Astrocyte (in vitro differentiated cells and primary cell): ENCODE measurements around the gene DHRS2. TPM values are rescaled to one million over a fixed set of nuclear protein-coding genes. Genes with fewer than 3 reads are reported as not detected.

Experiments used
- DNase-seq: peaks from one replicate; pipeline ENCODE4 v3.0.0-alpha.2; 2010; ENCODE audit warnings: low read depth
- FAIRE-seq: peaks from 2 replicates; lab custom pipeline; 2011; peaks lifted over from hg19 to GRCh38; lab: Jason Lieb, UNC
- H2AFZ ChIP-seq: 2 replicates; pipeline ENCODE4 v1.6.0; 2012; ENCODE audit warnings: low read depth, low read length, inconsistent platforms
- H3K27ac ChIP-seq: 2 replicates; pipeline ENCODE4 v1.5.1; 2011; ENCODE audit warnings: low read depth, low read length, inconsistent platforms
- H3K27me3 ChIP-seq: 2 replicates; pipeline ENCODE4 v1.6.0; 2011; ENCODE audit warnings: low read length, inconsistent platforms; ENCODE audit not compliant: insufficient read depth
- H3K36me3 ChIP-seq: 2 replicates; pipeline ENCODE4 v1.5.1; 2011; ENCODE audit warnings: low read length, inconsistent platforms; ENCODE audit not compliant: insufficient read depth
- H3K4me1 ChIP-seq: 2 replicates; pipeline ENCODE4 v1.5.1; 2011; ENCODE audit warnings: low read length, inconsistent platforms; ENCODE audit not compliant: insufficient read depth
- H3K4me2 ChIP-seq: 2 replicates; pipeline ENCODE4 v1.6.0; 2012; ENCODE audit warnings: low read length, inconsistent platforms
- H3K4me3 ChIP-seq: 2 replicates; pipeline ENCODE4 v1.5.1; 2011; ENCODE audit warnings: low read depth, mild to moderate bottlenecking, low read length, inconsistent platforms; ENCODE audit not compliant: insufficient read depth
- H3K79me2 ChIP-seq: 2 replicates; pipeline ENCODE4 v1.6.0; 2012; ENCODE audit warnings: mild to moderate bottlenecking, low read length, inconsistent platforms; ENCODE audit not compliant: insufficient read depth
- H3K9ac ChIP-seq: 2 replicates; pipeline ENCODE4 v1.6.0; 2012; ENCODE audit warnings: mild to moderate bottlenecking, low read length, inconsistent platforms
- H3K9me3 ChIP-seq: 2 replicates; pipeline ENCODE4 v1.5.1; 2012; ENCODE audit warnings: low read depth, mild to moderate bottlenecking, low read length, inconsistent platforms; ENCODE audit not compliant: insufficient read depth
- H4K20me1 ChIP-seq: 2 replicates; pipeline ENCODE4 v1.6.0; 2012; ENCODE audit warnings: low read length, inconsistent platforms; ENCODE audit not compliant: insufficient read depth
- H3K27ac Mint-ChIP-seq: one replicate; pipeline ENCODE4 v1.8.0; 2021; ENCODE audit warnings: mild to moderate bottlenecking, mixed read lengths; ENCODE audit not compliant: unreplicated experiment
- H3K27me3 Mint-ChIP-seq: one replicate; pipeline ENCODE4 v1.8.0; 2021; ENCODE audit warnings: low read depth, mixed read lengths; ENCODE audit not compliant: unreplicated experiment
- H3K36me3 Mint-ChIP-seq: one replicate; pipeline ENCODE4 v1.8.0; 2021; ENCODE audit warnings: low read depth, mixed read lengths; ENCODE audit not compliant: unreplicated experiment
- H3K4me1 Mint-ChIP-seq: one replicate; pipeline ENCODE4 v1.8.0; 2021; ENCODE audit warnings: low read depth, mixed read lengths; ENCODE audit not compliant: unreplicated experiment
- H3K4me3 Mint-ChIP-seq: one replicate; pipeline ENCODE4 v1.8.0; 2021; ENCODE audit warnings: mild to moderate bottlenecking, moderate library complexity, mixed read lengths; ENCODE audit not compliant: unreplicated experiment
- H3K9me3 Mint-ChIP-seq: one replicate; pipeline ENCODE4 v1.8.0; 2021; ENCODE audit warnings: mild to moderate bottlenecking, mixed read lengths; ENCODE audit not compliant: unreplicated experiment
- CTCF ChIP-seq: IDR thresholded peaks from 2 replicates; pipeline ENCODE4 v1.5.1; 2011; ENCODE audit warnings: low read depth, mild to moderate bottlenecking, inconsistent platforms, low read length, moderate library complexity; ENCODE audit not compliant: insufficient read depth
- EZH2 ChIP-seq: IDR thresholded peaks from 2 replicates; pipeline ENCODE4 v1.6.1; 2012; ENCODE audit warnings: mild to moderate bottlenecking, low read length, inconsistent platforms; ENCODE audit not compliant: insufficient read depth
- total RNA-seq: library from RNA; stranded (reverse); gene quantifications from 2 replicates; pipeline ENCODE4 v1.2.1, GENCODE V29; 2021

DHRS2 gene
- total RNA-seq, 1 donor from 2014 or later = 1.1 TPM

GRCh38 chr14:23629204-23629603 is 7.0 kb upstream of the DHRS2 start:
- H3K9me3 Mint-ChIP-seq = peaks cover 10% of the 10 kb centered on the region
- H3K27me3 Mint-ChIP-seq = peaks cover 3% of the 10 kb centered on the region
- no peak overlapping the region for H3K4me3 ChIP-seq
- no peaks in the 10 kb centered on the region for H3K36me3 ChIP-seq
- no peaks in the 10 kb centered on the region for H3K4me1 ChIP-seq
- no peak overlapping the region for H3K9ac ChIP-seq
- no peaks in the 10 kb centered on the region for H3K27me3 ChIP-seq
- DNase-seq (no peak), FAIRE-seq (no peak)
- no peak overlapping the region for H3K4me2 ChIP-seq
- no peaks in the 10 kb centered on the region for H3K36me3 Mint-ChIP-seq
- H4K20me1 ChIP-seq = no peaks in the 10 kb centered on the region
- no peak overlapping the region for H3K27ac ChIP-seq
- no peaks in the 10 kb centered on the region for H3K9me3 ChIP-seq
- no peak overlapping the region for H3K4me3 Mint-ChIP-seq
- no peak overlapping the region for H2AFZ ChIP-seq
- no peak overlapping the region for H3K27ac Mint-ChIP-seq
- TF ChIP-seq CTCF = no peak
- no peak for TF ChIP-seq EZH2
- H3K79me2 ChIP-seq = no peaks in the 10 kb centered on the region
- H3K4me1 Mint-ChIP-seq = peaks cover 18% of the 10 kb centered on the region

DNA sequence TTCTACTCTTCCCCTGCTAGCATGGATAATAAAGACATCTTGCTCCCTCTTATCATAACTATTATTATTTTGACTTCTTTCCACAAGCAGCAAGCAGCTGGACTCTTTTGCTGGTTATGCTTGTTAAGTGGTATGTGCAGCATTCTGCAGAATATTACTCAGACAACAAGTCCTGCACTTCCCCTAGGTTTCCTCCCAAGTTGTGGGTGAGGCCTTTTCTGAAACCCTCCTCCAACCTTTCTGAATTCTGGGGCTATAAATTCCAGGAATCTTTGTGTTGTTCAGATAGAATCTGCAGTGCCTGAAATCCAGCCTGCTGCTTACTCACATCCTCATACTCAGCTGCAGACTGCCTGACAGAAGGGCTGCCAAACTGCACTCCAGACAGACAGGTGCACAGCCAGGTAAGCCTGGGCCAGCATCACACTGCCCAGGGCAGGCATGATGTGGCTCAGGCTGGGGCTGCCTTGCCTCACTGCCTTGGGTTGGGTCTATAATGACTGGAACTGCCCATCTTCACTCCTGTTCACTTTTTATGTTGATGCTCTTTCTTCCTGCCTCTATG is 6.2 kb upstream of the DHRS2 start:
- Mint-ChIP-seq H3K9me3 (peaks cover 4% of the 10 kb centered on the region), H3K27ac (no peak overlapping the region), H3K36me3 (no peaks in the 10 kb centered on the region), H3K27me3 (peaks cover 5% of the 10 kb centered on the region), H3K4me1 (peaks cover 18% of the 10 kb centered on the region), H3K4me3 (no peak overlapping the region)
- no peaks in the 10 kb centered on the region for H3K36me3 ChIP-seq
- H3K4me1 ChIP-seq = no peaks in the 10 kb centered on the region
- FAIRE-seq (no peak), DNase-seq (no peak)
- no peak overlapping the region for H3K9ac ChIP-seq
- H2AFZ ChIP-seq = no peak overlapping the region
- H3K4me2 ChIP-seq = no peak overlapping the region
- H3K27me3 ChIP-seq = no peaks in the 10 kb centered on the region
- TF ChIP-seq CTCF (no peak), EZH2 (no peak)
- no peak overlapping the region for H3K4me3 ChIP-seq
- H4K20me1 ChIP-seq = no peaks in the 10 kb centered on the region
- no peaks in the 10 kb centered on the region for H3K79me2 ChIP-seq
- H3K9me3 ChIP-seq = no peaks in the 10 kb centered on the region
- no peak overlapping the region for H3K27ac ChIP-seq

DNA sequence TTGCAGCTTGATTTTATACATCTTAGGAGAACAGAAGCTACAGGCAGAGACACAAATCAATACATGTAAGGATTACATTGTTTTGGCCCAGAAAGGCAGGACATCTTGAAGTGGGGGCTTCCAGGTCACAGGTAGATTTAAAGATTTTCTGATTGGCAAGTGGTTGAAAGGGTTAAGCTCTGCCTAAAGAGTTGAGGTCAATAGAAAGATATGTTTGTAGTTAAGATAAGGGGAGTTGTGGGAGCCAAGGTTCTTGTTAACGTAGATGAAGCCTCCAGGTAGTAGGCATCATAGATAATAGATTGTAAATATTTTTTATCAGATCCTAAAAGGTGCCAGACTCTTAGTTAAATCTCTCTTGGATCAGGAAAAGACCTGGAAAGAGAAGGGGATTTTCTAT is 5.5 kb upstream of the DHRS2 start:
- no peak for FAIRE-seq
- Histone ChIP-seq H3K4me2 (no peak overlapping the region), H3K27ac (no peak overlapping the region), H3K9me3 (no peaks in the 10 kb centered on the region), H3K9ac (no peak overlapping the region), H3K27me3 (no peaks in the 10 kb centered on the region), H4K20me1 (no peaks in the 10 kb centered on the region), H3K4me1 (no peaks in the 10 kb centered on the region), H3K36me3 (no peaks in the 10 kb centered on the region), H2AFZ (no peak overlapping the region), H3K4me3 (no peak overlapping the region), H3K79me2 (no peaks in the 10 kb centered on the region)
- H3K4me1 Mint-ChIP-seq = peaks cover 18% of the 10 kb centered on the region
- peaks cover 4% of the 10 kb centered on the region for H3K9me3 Mint-ChIP-seq
- H3K27ac Mint-ChIP-seq = peak overlapping the region; percentile 24
- H3K27me3 Mint-ChIP-seq = peaks cover 5% of the 10 kb centered on the region
- H3K36me3 Mint-ChIP-seq = no peaks in the 10 kb centered on the region
- TF ChIP-seq CTCF = no peak
- TF ChIP-seq EZH2 = no peak
- no peak for DNase-seq
- no peak overlapping the region for H3K4me3 Mint-ChIP-seq
